Effector CD8-positive, alpha-beta T cell (primary cell): ENCODE results near the gene IZUMO3.
"Not testable (repeated sequence)": the region's sequence is repeated elsewhere in the genome, so short reads cannot be mapped to it uniquely, and the experiment has no call there.

Experiments used
- DNase-seq: peaks from one replicate; lab custom pipeline; 2025; lab: John Stamatoyannopoulos, UW
- total RNA-seq, 4 experiments: gene quantifications; one replicate each; lab custom pipeline; 2026; lab: John Stamatoyannopoulos, UW

IZUMO3 gene, protein sequence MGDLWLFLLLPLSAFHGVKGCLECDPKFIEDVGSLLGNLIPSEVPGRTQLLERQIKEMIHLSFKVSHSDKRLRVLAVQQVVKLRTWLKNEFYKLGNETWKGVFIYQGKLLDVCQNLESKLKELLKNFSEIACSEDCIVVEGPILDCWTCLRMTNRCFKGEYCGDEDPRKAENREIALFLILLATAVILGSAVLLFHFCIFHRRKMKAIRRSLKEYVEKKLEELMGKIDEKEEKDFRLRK
- 0 reads per million in 4 experiments for total RNA-seq

GRCh38 chr9:24545847-24546522 is at the start of gene IZUMO3:
TSS of gene IZUMO3 (minus strand) at chr9:24545897. CDS start at chr9:24545649, 248 bp downstream.
- DNase-seq, result no peak

DNA sequence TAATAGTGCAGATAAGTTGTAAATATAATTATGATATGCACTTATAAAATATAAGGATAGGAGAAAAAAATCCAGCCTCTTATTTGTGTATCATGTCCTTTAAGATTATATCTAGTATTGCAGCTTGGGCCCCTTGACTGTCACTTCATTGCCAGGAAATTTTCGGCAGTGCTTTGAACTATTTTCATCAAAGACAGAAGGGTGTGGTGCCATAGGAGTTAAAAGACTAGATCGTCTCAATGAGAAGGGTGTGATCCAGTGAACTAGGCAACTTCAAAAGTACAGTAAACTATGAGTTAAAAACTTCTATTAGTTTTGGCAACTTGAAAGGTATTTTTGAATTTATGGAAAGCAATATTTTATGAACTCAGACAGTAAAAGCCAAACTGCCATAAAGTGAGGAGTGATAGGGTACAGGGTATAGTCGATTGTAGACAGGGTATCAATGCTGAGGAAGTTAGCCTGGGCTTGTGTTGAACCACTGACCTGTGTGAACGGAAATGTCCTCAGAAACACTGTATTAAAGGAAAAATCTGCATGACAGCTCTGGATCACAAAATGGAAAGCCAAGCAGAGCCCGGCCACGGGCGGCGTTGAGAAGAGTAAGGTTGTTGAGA is 48.6 kb upstream of the IZUMO3 start:
- DNase-seq, result no peak

GRCh38 chr9:24590432-24590831 is 44.7 kb upstream of the IZUMO3 start:
- no peak for DNase-seq

DNA sequence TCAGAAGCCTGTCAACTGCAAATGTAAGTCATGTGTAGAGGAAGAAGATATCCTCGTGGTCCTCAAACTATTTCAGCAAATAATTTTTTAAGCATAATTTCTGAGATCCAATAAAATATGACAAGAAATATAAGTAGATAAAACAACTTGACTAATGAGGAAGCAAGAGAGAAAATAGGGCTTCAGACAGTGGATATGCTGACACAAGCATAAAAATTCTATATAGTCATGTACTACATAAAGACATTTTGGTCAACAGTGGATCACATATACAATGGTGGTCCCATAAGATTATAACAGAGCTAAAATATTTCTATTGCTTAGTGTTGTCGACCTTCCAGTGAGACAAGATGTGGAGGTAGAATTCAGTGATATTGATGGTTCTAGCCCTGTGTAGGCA is 42.2 kb upstream of the IZUMO3 start:
- no peak for DNase-seq

GRCh38 chr9:24582146-24583126 is 36.7 kb upstream of the IZUMO3 start:
- DNase-seq, result no peak

DNA sequence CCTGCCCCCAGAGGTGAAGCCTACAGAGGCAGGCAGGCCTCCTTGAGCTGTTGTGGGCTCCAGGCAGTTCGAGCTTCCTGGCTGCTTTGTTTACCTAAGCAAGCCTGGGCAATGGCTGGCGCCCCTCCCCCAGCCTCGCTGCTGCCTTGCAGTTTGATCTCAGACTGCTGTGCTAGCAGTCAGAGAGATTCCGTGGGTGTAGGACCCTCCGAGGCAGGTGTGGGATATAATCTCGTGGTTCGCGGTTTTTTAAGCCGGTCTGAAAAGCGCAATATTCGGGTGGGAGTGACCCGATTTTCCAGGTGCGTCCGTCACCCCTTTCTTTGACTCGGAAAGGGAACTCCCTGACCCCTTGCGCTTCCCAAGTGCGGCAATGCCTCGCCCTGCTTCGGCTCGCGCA is 34.3 kb upstream of the IZUMO3 start:
- not testable (repeated sequence) for DNase-seq

GRCh38 chr9:24572406-24572805 is 26.7 kb upstream of the IZUMO3 start:
- no peak for DNase-seq

DNA sequence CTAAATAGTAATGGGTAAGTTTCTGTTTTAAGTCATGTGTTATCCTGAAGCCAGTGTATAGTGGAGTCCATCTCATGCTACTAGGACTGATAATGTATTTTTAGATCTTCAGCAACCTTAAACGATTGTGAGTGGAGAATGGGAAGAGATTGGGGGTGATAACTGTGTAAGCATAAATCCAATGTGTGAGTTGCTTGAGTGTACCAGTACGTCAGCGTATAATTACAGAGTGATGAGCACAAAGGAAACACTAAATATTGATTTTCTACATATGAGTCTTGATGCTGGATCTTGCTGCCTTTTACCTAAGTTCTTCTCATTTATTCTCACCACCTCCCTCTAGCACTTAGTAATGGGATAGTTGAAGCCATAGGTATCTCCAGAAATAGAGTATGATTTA is 16.3 kb upstream of the IZUMO3 start:
- no peak for DNase-seq

- DNase-seq, result no peak
Observed at GRCh38 chr9:24553183-24553552, 7.5 kb upstream of the IZUMO3 start.

GRCh38 chr9:24552526-24553182 is 7.0 kb upstream of the IZUMO3 start:
- no peak for DNase-seq

GRCh38 chr9:24545285-24545684 is 412 bp downstream of the IZUMO3 start:
- no peak for DNase-seq

DNA sequence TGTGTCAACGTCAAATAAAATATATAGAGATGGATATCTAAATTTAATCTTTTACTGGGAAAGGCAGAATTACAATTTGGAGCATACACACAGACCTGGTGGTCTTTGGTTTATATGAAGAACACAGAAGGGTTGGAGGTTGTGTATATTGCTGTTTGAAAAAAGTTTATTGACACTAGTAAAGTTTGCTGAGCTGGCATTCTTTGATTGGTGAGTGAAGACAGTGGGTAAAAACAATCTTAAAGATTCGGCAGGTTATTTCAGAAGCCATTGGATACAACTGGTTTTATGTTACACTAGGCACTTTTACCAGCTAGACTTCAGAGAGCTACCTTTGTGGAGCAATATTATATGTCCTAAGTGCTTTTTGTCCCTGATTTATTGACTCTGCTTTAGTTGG is 27.2 kb downstream of the IZUMO3 start:
- no peak for DNase-seq

DNA sequence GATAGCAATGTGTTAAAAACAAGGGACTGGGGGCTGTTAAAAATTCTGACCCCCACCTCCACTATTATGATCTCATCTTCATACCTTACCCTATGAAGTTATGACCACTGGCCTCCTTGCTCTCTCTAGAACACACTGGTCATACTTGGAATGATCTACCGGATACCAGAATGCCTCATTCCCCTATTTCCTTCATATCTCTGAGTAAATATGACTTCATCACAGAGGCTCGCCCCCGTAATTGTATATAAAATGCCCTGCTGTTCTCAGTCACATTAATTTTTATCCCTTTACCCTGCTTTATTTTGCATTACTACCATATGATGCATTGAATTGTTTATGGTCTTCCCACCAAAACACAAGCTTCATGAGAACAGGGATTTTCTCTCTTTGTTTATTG is 29.2 kb downstream of the IZUMO3 start:
- no peak for DNase-seq

GRCh38 chr9:24509850-24510249 is 35.8 kb downstream of the IZUMO3 start:
- DNase-seq, result no peak

- no peak for DNase-seq
Observed at GRCh38 chr9:24504521-24504920, 41.2 kb downstream of the IZUMO3 start.

DNA sequence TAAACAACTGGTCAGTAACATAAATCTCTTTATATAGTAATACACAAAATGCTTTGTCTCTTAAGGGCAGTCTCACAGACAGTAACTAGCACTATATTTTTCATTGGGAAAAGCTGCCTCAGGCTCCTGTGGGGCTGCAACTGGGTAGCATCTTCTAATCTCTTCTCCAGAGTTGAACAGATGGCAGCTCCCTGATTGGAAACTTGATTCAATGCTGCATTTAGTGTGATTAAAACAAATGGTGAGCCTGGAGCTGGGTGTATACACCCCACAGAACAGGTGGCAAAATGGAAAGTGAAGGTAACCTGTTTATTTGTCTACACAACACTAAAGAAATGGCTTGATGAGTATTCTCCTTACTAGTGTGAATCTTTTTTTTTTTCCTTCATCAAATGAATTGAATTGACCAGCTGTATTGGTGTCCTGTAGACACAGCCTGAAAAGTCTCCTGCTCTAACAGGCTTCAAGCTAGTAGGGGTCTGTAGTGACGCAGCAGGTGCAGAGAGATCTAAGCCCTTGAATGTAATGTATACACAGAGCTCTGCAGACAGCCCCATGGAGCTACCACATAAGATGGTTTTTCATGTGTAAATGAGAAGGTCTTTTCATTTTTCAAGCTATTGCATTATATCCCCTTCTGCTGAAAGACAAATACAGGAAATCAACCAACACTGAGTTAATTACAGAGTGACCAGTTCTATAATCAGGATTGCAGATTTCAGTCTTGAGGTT is 43.3 kb downstream of the IZUMO3 start:
- no peak for DNase-seq

DNA sequence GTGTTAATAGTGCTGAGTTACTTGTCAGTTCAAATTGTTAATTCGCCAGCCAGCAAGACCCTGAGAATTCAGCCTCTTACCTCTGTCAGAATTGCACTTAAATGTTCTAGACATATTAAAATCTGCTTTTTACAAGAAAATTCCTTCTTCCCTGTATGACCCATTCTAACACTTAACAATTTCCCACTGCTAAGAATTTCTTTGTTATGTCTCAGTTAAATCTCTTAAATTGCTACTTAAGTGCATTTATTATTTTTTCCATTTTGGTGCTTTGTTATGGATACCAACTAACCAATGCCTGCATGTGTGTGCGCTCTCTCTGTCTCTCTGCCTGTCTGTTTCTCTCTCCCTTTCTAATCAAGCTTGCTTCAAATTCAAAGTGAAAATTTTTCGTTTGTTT is 44.9 kb downstream of the IZUMO3 start:
- no peak for DNase-seq

DNA sequence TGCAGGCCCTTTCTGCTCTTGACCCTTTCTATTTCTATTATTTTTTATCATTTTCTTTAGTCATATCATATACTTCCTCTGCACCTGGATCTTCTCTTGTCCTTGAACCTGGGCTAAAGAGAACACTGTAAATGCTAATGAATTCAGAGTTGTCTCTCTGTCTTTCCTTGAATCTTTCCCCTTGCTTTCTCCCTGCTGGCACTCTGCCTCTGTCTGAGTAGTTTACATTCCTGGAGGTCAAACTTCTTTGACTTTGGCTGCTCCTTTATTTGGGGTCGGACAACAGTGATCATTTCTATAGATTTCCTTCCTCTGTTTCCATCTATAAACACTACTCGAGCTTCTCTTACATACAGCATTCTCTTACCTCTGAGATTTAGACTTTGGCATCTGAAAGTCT is 47.1 kb downstream of the IZUMO3 start:
- no peak for DNase-seq

GRCh38 chr9:24497671-24498070 is 48.0 kb downstream of the IZUMO3 start:
- DNase-seq, result no peak
